H9 (cell line): Measurements from ENCODE around the gene MLLT6. TPM values are rescaled to one million over a fixed set of nuclear protein-coding genes. Genes with fewer than 3 reads are reported as not detected.
A peak's percentile ranks its signal among the peaks of the same experiment; 100 is the strongest.

ENCODE experiments used
- DNase-seq: peaks from one replicate; pipeline ENCODE4 v3.0.0-alpha.2; 2017
- H2AFZ ChIP-seq: one replicate; pipeline ENCODE4 v1.6.1; 2013; ENCODE audit warnings: mild to moderate bottlenecking, low read length, control low read depth, moderate library complexity
- H2AK5ac ChIP-seq: 2 replicates; pipeline ENCODE4 v1.6.1; 2013; ENCODE audit warnings: low read length, control low read depth, mixed read lengths; ENCODE audit not compliant: insufficient read length
- H2BK120ac ChIP-seq: one replicate; pipeline ENCODE4 v1.6.1; 2013; ENCODE audit warnings: low read depth, mild to moderate bottlenecking, low read length, control low read depth, inconsistent platforms; ENCODE audit not compliant: poor library complexity, severe bottlenecking
- H2BK12ac ChIP-seq: 2 replicates; pipeline ENCODE4 v1.6.1; 2013; ENCODE audit warnings: low read length, control low read depth, mixed read lengths, low read depth; ENCODE audit not compliant: insufficient read length
- H2BK15ac ChIP-seq: 2 replicates; pipeline ENCODE4 v1.6.1; 2013; ENCODE audit warnings: low read depth, low read length, control low read depth
- H2BK20ac ChIP-seq: one replicate; pipeline ENCODE4 v1.6.1; 2013; ENCODE audit warnings: low read depth, mild to moderate bottlenecking, low read length, control low read depth, inconsistent platforms; ENCODE audit not compliant: poor library complexity, severe bottlenecking
- H2BK5ac ChIP-seq: 2 replicates; pipeline ENCODE4 v1.6.1; 2013; ENCODE audit warnings: low read length, control low read depth, mixed read lengths; ENCODE audit not compliant: insufficient read length
- H3K14ac ChIP-seq: 2 replicates; pipeline ENCODE4 v1.6.1; 2013; ENCODE audit warnings: low read length, control low read depth; ENCODE audit not compliant: insufficient read depth
- H3K18ac ChIP-seq: 2 replicates; pipeline ENCODE4 v1.6.1; 2013; ENCODE audit warnings: low read depth, mild to moderate bottlenecking, mixed read lengths, low read length, control low read depth; ENCODE audit not compliant: insufficient read length
- H3K23ac ChIP-seq: 2 replicates; pipeline ENCODE4 v1.6.1; 2013; ENCODE audit warnings: low read length, control low read depth, mixed read lengths, low read depth; ENCODE audit not compliant: insufficient read length
- H3K23me2 ChIP-seq: 2 replicates; pipeline ENCODE4 v1.6.1; 2013; ENCODE audit warnings: low read depth, mild to moderate bottlenecking, mixed read lengths, low read length, control low read depth; ENCODE audit not compliant: insufficient read length, poor library complexity, severe bottlenecking
- H3K27ac ChIP-seq: 2 replicates; pipeline ENCODE4 v1.5.1; 2013; ENCODE audit warnings: low read length, control low read depth, mixed read lengths, low read depth; ENCODE audit not compliant: insufficient read length
- H3K27me3 ChIP-seq: 2 replicates; pipeline ENCODE4 v1.6.1; 2013; ENCODE audit warnings: low read length, control low read depth, inconsistent platforms; ENCODE audit not compliant: insufficient read depth
- H3K4ac ChIP-seq: 2 replicates; pipeline ENCODE4 v1.6.1; 2013; ENCODE audit warnings: low read depth, mild to moderate bottlenecking, control low read depth, inconsistent platforms, low read length, moderate library complexity
- H3K4me1 ChIP-seq: 2 replicates; pipeline ENCODE4 v1.6.1; 2013; ENCODE audit warnings: low read length, control low read depth, inconsistent platforms; ENCODE audit not compliant: insufficient read depth
- H3K4me2 ChIP-seq: 2 replicates; pipeline ENCODE4 v1.6.1; 2013; ENCODE audit warnings: low read length, control low read depth, mixed read lengths; ENCODE audit not compliant: insufficient read length, insufficient read depth
- H3K56ac ChIP-seq: 2 replicates; pipeline ENCODE4 v1.6.1; 2013; ENCODE audit warnings: low read depth, mild to moderate bottlenecking, mixed read lengths, low read length, control low read depth; ENCODE audit not compliant: insufficient read length
- H3K79me1 ChIP-seq: 2 replicates; pipeline ENCODE4 v1.6.1; 2013; ENCODE audit warnings: low read depth, mild to moderate bottlenecking, moderate library complexity, low read length, control low read depth, inconsistent platforms; ENCODE audit not compliant: insufficient read depth, poor library complexity, severe bottlenecking
- H3K79me2 ChIP-seq: 2 replicates; pipeline ENCODE4 v1.6.1; 2013; ENCODE audit warnings: low read length, control low read depth, inconsistent platforms; ENCODE audit not compliant: insufficient read depth
- H3K9ac ChIP-seq: 2 replicates; pipeline ENCODE4 v1.6.1; 2013; ENCODE audit warnings: low read length, control low read depth, mixed read lengths; ENCODE audit not compliant: insufficient read length; ENCODE audit errors: extremely low read depth
- H3K9me3 ChIP-seq: one replicate; pipeline ENCODE4 v1.6.1; 2013; ENCODE audit warnings: low read depth, low read length, inconsistent platforms; ENCODE audit not compliant: control insufficient read depth
- H3T11ph ChIP-seq: one replicate; pipeline ENCODE4 v1.6.1; 2013; ENCODE audit warnings: mild to moderate bottlenecking, low read length, control low read depth, inconsistent platforms
- H4K20me1 ChIP-seq: one replicate; pipeline ENCODE4 v1.6.1; 2013; ENCODE audit not compliant: control insufficient read depth, insufficient read length, insufficient read depth
- H4K5ac ChIP-seq: 2 replicates; pipeline ENCODE4 v1.6.1; 2013; ENCODE audit warnings: low read depth, mild to moderate bottlenecking, mixed read lengths, low read length, control low read depth; ENCODE audit not compliant: insufficient read length
- H4K8ac ChIP-seq: replicated peaks from 2 replicates; pipeline ENCODE4 v1.6.1; 2013; ENCODE audit warnings: low read length, control low read depth, mixed read lengths, low read depth; ENCODE audit not compliant: insufficient read length
- H4K91ac ChIP-seq: 2 replicates; pipeline ENCODE4 v1.6.1; 2013; ENCODE audit warnings: low read depth, mild to moderate bottlenecking, moderate library complexity, mixed read lengths, low read length, control low read depth; ENCODE audit not compliant: insufficient read length
- H3K27ac Mint-ChIP-seq, 3 experiments: 2 replicates in 2 of 3; 3 replicates in 1 of 3; pipeline ENCODE4 v1.8.0; 2020 to 2021; ENCODE audit warnings: mixed read lengths in 3 of 3, mild to moderate bottlenecking in 1 of 3, moderate library complexity in 1 of 3
- H3K27me3 Mint-ChIP-seq: 2 replicates; pipeline ENCODE4 v1.8.0; 2021; ENCODE audit warnings: low read depth, mild to moderate bottlenecking, moderate library complexity, mixed read lengths
- H3K36me3 Mint-ChIP-seq, 3 experiments: 2 replicates in 2 of 3; 3 replicates in 1 of 3; pipeline ENCODE4 v1.8.0; 2020 to 2021; ENCODE audit warnings: low read depth in 3 of 3, mixed read lengths in 3 of 3; ENCODE audit not compliant: insufficient read depth in 1 of 3
- H3K4me1 Mint-ChIP-seq, 2 experiments: 2 replicates each; pipeline ENCODE4 v1.8.0; 2020; ENCODE audit warnings: mixed read lengths in 2 of 2
- H3K4me3 Mint-ChIP-seq, 2 experiments: 2 replicates in 1 of 2; 3 replicates in 1 of 2; pipeline ENCODE4 v1.8.0; 2020 to 2021; ENCODE audit warnings: mild to moderate bottlenecking in 2 of 2, mixed read lengths in 2 of 2, moderate library complexity in 1 of 2
- H3K9me3 Mint-ChIP-seq, 2 experiments: 2 replicates in 1 of 2; 3 replicates in 1 of 2; pipeline ENCODE4 v1.8.0; 2020; ENCODE audit warnings: mild to moderate bottlenecking in 2 of 2, mixed read lengths in 2 of 2, moderate library complexity in 1 of 2
- CTCF ChIP-seq: fragments of 200-600 bp; sonication (generic); conservative IDR thresholded peaks from 3 replicates; pipeline ENCODE4 v1.8.0; 2021; ENCODE audit warnings: antibody characterized with exemption, mild to moderate bottlenecking
- WGBS: extraction: QIAGEN DNeasy Blood & Tissue Kit; methylation state at CpG from one replicate; pipeline ENCODE4 v1.1.7; 2013; ENCODE audit warnings: missing lambda C conversion rate, low lambda C conversion rate, mixed read lengths; ENCODE audit not compliant: insufficient read length; ENCODE audit errors: extremely low coverage; 5-methylcytosine and 5-hydroxymethylcytosine counted together
- total RNA-seq: library from RNA; stranded (reverse); gene quantifications from 2 replicates; pipeline ENCODE4 v1.2.1, GENCODE V29; 2021

The MLLT6 gene
- total RNA-seq, 1 experiment from 2014 or later: 26.4 TPM

- Histone ChIP-seq H3K23me2 (peaks cover 5% of the 10 kb centered on the region), H4K8ac (no peak overlapping the region), H2AFZ (no peak overlapping the region), H3K18ac (no peak overlapping the region), H3K4ac (no peak overlapping the region), H3K4me1 (peaks cover 2% of the 10 kb centered on the region; the same call in 1 of the 2 replicates), H3K79me1 (no peaks in the 10 kb centered on the region), H2BK5ac (no peak overlapping the region), H2BK15ac (no peak overlapping the region), H3K14ac (no peak overlapping the region), H4K5ac (no peak overlapping the region), H2AK5ac (no peak overlapping the region), H2BK20ac (no peak overlapping the region), H3K56ac (no peak overlapping the region), H2BK120ac (no peak overlapping the region), H4K91ac (no peak overlapping the region), H2BK12ac (no peak overlapping the region), H3K79me2 (no peaks in the 10 kb centered on the region), H3K27me3 (0 out of 2 replicates have a peak, but pooled peaks cover 2% of the 10 kb centered on the region), H3K23ac (no peak overlapping the region), H4K20me1 (no peaks in the 10 kb centered on the region), H3T11ph (no peak overlapping the region), H3K4me2 (no peak overlapping the region), H3K9ac (no peak overlapping the region), H3K27ac (no peak overlapping the region), H3K9me3 (no peaks in the 10 kb centered on the region)
- Mint-ChIP-seq H3K4me3 (peak overlapping the region in 1 of 2 experiments; percentile 9; a peak in 1 of 5 replicates), H3K4me1 (peaks cover 10 to 24% of the 10 kb centered on the region in 2 experiments), H3K9me3 (no peaks in the 10 kb centered on the region; a peak in 1 of 5 replicates), H3K27me3 (peaks cover 9% of the 10 kb centered on the region), H3K27ac (peak overlapping the region in 1 of 3 experiments; percentile 40; a peak in 1 of 7 replicates), H3K36me3 (peaks cover 20 to 54% (median 46%) of the 10 kb centered on the region in 3 experiments; a peak in 6 of 7 replicates)
- no CpG with 5 or more reads among the region's 15 CpGs for WGBS
- DNase-seq: peak; percentile 70
- peak; percentile 48 for TF ChIP-seq CTCF
These were observed 29.2 kb downstream of the MLLT6 start for GRCh38 chr17:38733982-38734973.
